Mammary epithelial cell (primary cell): ENCODE results near the gene LBX1.

Source experiments
- EZH2 ChIP-seq: IDR thresholded peaks from 2 replicates; pipeline ENCODE4 v1.6.1; 2012; ENCODE audit warnings: low read length, inconsistent platforms, borderline replicate concordance
- TF ChIP-seq, protein P1 (sequence below), 2 donors: IDR thresholded peaks in 1 of 2; conservative IDR thresholded peaks in 1 of 2; 2 replicates each; pipeline ENCODE4 v1.5.1; 2011 to 2012; ENCODE audit warnings: inconsistent platforms in 2 of 2, low read length in 2 of 2, mild to moderate bottlenecking in 2 of 2, control low read depth in 1 of 2, low read depth in 1 of 2; ENCODE audit not compliant: insufficient read depth in 1 of 2; ENCODE audit errors: extremely low read depth in 1 of 2

DNA sequence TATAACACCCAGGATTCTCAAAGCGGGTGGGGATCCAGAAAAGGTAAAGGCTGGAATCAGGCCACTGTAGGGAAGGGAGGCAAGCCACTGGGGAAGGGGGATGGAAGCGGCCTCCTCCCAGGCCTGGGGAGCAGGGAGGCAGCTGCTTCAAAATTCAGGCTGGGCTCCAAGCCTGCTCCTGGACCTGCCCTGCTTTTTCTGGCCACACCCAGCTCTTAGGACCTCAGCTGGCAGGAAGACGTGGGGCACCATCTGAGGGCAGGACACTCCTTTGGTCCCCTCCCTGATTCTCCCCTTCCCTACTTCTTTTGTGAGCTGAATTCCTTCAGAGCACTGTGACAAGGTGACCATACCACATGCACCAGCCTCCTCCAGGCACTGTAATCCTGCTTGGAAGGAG lies 4.6 kb upstream of the LBX1 start:
- TF ChIP-seq, protein P1, sequence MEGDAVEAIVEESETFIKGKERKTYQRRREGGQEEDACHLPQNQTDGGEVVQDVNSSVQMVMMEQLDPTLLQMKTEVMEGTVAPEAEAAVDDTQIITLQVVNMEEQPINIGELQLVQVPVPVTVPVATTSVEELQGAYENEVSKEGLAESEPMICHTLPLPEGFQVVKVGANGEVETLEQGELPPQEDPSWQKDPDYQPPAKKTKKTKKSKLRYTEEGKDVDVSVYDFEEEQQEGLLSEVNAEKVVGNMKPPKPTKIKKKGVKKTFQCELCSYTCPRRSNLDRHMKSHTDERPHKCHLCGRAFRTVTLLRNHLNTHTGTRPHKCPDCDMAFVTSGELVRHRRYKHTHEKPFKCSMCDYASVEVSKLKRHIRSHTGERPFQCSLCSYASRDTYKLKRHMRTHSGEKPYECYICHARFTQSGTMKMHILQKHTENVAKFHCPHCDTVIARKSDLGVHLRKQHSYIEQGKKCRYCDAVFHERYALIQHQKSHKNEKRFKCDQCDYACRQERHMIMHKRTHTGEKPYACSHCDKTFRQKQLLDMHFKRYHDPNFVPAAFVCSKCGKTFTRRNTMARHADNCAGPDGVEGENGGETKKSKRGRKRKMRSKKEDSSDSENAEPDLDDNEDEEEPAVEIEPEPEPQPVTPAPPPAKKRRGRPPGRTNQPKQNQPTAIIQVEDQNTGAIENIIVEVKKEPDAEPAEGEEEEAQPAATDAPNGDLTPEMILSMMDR (conservative IDR thresholded peaks at IDR 0.05 in 1 of 2, IDR thresholded peaks at IDR 0.05 in 1 of 2; ENCODE audit: extremely low read depth in 1 of 2, insufficient read depth in 1 of 2, low read depth in 1 of 2, low read length in 2 of 2) = no peak
- TF ChIP-seq EZH2 = no peak
